ENCODE results near the gene MMP23B.

MMP23B gene

DNA sequence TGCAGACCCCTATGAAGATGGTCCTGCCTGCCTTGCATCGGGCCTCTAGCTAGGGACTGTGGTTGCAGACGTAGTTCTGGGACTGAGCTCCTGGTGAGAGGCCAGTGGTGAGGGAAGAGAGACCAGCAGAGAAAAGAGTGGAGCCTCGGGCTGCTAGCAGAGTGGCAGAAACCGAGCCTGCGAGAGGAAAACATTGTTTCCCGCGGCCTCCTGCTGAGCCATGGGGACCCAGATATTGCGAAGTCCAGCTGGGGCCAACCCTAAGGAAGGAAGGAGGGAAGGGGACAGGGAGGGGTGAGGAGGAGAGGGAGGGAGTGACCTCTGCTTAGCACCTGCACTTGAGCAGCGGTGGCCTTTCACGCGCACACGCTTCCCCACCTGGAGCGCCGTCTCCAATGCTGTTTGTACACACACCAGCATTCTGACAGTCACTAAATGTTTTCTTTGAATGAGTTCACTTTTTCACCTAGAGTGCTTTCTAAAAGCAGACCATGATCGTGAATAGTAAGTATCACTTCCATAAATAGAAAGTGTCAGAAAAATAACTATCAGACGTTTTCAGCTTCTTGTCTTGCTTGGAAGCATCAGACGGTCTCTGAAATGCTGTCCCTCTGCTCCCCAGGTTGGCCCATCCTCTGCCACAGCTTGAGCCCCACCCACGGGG lies 29.5 kb upstream of the MMP23B start:
- no peak for DNase-seq (ENCODE audit: low read depth in 1 of 2, low spot score in 1 of 2)

DNA sequence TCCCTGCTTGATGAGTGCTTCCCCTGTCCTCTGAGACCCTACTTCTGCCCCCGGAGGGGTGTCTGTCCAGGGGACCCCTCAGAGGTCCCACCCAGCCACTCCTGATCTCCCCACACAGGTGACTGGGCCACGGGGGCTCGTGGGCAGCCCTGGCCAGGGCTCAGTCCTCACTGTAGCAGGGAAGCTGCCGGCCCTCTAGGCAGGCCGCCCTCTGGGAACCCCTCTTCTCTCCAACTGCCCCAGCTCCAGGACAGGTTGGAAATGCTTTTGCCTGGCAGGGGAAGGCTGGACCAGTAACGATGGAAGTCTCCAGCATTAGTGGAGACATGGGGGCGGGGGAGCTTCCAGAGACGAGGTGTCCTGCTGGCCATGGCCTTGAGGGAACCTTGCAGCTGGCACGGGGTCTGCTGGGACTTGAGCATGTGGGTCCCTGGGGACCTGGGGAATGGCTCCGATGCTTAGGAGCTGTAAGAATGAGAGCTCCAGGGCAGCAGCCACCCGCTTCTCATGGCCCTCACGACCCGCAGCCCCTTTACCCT lies 28.9 kb upstream of the MMP23B start:
- no peak for DNase-seq (ENCODE audit: low read depth in 1 of 2, low spot score in 1 of 2)

DNA sequence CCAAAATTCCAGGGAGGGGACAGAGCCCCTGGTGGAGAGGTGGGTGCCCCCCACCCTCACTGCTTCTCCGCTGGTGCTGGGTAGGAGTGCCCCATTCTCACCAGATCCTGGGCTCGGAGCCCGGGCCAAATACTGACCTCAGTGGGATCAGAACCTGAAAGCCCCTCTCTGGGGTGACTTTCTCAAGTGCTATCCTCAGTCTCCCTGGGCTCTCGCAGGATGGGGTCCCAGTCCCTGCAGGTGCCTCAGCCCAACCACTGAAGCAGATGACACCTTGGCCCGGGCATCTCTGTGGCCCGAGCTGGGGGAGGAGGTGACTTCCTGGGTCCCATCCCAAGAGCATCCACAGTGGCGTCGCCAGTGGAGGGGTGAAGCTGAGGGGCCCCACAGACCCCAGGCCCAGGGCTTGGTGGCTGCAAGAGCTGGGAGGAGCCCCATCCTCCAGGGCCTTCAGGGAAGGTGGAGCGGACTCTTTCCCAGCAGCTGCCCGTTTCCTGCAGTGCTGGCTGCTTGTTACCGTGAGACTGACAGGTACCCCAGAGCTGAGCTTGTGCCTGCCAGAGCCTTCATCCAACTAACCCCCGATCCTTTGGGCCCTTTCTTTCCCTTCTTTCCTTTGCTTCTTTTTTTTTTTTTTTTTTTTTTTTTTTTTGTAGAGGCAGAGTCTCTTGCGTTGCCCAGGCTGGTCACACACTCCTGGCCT lies 28.2 kb upstream of the MMP23B start:
- DNase-seq (ENCODE audit: low read depth in 1 of 2, low spot score in 1 of 2): no peak

DNA sequence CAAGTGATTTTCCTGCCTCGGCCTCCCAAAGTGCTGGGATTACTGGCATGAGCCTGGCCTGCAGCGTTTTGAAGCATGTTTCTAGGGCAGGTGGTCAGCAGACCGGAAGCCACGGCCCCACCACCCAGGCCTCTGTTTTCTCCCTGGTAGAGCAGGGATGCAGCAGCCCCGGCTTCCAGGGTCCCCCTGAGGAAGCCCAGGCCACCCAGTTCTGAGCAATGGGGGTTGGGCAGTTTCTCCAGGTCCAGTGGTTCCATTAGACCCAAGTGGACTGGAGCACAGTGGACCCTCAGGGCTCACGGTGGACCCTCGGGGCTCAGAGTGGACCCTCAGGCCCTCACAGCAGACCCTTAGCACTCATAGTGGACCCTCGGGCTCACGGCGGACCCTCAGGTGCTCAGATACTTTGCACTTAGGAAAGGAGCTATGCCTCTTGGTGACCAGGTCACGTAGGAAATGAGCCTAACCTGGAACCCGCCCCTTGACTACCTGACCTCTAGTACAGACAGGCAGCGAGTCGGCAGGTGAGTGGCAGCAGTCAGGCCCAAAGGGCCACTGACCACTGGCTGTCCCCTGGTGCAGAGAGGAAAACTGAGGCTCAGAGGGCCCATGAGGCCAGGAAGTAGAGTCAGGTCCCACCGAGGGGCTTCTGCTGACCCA lies 27.5 kb upstream of the MMP23B start:
- DNase-seq (ENCODE audit: low read depth in 1 of 2, low spot score in 1 of 2): no peak

DNA sequence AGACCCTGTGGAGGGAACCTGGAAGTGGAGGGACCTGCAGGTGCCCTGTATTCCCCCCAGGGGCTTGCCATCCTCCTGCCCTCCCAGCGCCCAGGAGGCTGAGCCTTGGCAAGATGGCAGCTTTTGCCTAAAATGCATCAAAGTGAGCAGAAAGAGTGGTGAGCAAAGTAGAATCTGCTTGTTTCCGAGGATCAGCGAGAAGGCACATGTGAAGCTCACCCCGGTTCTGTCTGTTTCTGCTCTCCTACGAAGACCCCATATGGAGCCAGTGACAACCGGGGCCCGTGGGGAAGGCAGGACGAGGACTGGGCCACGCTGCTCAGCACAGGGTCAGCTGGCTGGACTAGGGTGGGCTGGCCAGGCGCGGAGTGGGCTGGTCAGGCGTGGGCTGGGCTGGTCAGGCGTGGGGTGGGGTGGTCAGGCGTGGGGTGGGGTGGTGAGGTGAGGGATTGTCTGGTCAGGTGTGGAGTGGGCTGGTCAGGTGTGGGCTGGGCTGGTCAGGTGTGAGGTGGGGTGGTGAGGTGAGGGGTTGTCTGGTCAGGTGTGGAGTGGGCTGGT lies 26.9 kb upstream of the MMP23B start:
- no peak for DNase-seq (ENCODE audit: low read depth in 1 of 2, low spot score in 1 of 2)

DNA sequence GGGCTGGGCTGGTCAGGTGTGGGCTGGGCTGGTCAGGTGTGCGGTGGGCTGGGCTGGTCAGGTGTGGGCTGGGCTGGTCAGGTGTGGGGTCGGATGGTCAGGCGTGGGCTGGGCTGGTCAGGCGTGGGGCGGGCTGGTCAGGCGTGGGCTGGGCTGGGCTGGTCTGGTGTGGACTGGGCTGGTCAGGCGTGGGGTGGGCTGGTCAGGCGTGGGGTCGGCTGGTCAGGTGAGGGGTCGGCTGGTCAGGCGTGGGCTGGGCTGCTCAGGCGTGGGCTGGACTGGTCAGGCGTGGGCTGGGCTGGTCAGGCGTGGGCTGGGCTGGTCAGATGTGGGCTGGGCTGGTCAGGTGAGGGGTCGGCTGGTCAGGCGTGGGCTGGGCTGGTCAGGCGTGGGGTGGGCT lies 26.2 kb upstream of the MMP23B start:
- DNase-seq (ENCODE audit: low read depth in 1 of 2, low spot score in 1 of 2): no peak

DNA sequence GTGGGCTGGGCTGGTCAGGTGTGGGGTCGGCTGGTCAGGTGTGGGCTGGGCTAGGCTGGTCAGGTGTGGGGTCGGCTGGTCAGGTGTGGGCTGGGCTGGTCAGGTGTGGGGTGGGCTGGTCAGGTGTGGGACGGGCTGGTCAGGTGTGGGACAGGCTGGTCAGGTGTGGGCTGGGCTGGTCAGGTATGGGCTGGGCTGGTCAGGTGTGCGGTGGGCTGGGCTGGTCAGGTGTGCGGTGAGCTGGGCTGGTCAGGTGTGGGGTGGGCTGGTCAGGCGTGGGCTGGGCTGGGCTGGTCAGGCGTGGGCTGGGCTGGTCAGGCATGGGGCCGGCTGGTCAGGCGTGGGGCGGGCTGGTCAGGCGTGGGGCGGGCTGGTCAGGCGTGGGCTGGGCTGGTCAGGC lies 25.7 kb upstream of the MMP23B start:
- DNase-seq (ENCODE audit: low read depth in 1 of 2, low spot score in 1 of 2): no peak

DNA sequence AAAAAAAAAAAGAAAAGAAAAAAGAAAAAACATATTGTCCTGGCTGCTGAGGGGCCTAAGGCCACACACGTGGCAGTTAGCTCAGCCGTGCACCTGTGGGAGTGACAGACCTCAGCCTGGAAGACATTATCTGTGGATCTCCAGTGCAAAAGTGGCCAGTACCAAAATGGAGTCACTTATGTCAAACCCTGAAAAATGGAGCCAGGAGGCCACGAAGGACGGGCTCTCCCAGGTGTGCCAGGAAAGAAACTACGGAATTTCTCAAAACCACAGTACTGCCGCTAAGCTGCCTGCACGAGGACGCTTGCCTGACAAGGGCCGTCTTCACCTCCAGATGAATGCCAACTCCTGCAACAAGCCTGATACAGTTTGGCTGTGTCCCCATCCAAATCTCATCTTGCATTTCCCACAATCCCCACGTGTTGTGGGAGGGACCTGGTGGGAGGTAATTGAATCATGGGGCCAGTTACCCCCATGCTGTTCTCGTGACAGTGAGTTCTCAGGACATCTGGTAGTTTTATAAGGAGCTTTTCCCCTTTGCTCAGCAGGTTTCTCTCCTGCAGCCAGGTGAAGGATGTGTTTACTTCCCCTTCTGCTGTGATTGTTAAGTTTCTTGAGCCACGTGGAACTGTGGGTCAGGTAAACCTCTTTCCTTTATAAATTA lies 22.0 kb upstream of the MMP23B start:
- DNase-seq (ENCODE audit: low read depth in 1 of 2, low spot score in 1 of 2): no peak

DNA sequence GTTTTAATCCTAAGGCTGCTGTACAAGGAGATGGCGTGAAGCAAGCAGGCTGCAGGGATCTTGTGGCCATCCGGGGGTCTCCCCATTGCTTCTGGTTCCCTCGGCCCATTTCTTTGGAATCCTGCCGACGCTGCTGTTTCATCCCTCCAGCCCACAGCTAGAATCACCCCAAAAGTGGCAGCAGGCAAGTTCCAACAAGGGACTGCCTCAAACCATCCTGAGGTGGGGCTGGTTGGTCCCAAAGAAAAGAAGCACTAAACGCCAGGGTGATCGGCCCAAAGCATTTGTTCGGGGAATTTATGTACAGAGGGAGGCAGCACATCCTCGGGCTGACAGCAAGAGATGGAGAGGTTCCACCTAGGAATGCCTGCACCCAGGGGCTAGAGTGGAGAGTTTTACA lies 21.2 kb upstream of the MMP23B start:
- DNase-seq (ENCODE audit: low read depth in 1 of 2, low spot score in 1 of 2): no peak

DNA sequence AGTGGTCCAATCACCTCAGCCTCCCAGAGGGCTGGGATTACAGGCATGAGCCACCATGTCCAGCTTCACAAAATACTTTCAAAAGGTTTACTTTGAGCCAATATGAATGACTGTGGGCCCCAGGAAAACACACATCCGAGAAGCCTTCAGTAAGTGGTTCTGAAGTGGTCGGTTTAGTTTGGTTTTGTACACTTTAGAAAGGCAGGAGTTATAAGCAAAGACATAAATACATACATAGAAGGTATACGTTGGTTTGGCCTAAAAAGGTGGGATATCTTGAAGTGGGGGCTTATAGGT lies 19.9 kb upstream of the MMP23B start:
- DNase-seq (ENCODE audit: low read depth in 1 of 2, low spot score in 1 of 2): no peak

DNA sequence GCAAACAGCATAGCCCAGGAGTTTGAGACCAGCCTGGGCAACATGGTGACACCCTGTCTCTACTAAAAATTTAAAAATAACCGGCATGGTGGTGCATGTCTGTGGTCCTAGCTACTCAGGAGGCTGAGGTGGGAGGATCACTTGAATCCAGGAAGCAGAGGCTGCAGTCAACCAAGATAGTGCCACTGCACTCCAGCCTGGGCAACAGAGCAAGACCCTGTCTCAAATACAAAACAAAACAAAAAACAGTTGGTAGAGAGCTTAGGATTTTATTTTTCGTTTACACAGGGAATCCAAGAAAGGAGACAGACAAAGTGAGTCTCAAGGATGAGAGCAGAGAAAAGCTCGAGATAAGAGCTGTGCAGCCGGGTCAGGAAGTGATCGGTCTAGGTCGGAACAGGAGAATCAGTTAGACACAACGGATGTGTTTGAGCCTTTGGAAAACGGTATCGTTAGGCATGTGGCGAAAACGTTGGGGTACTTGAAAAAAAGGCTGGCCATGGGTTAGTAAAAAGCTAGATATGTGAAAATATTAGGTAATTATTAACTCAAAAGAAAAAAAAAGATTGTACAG lies 18.4 kb upstream of the MMP23B start:
- DNase-seq (ENCODE audit: low read depth in 1 of 2, low spot score in 1 of 2): no peak

DNA sequence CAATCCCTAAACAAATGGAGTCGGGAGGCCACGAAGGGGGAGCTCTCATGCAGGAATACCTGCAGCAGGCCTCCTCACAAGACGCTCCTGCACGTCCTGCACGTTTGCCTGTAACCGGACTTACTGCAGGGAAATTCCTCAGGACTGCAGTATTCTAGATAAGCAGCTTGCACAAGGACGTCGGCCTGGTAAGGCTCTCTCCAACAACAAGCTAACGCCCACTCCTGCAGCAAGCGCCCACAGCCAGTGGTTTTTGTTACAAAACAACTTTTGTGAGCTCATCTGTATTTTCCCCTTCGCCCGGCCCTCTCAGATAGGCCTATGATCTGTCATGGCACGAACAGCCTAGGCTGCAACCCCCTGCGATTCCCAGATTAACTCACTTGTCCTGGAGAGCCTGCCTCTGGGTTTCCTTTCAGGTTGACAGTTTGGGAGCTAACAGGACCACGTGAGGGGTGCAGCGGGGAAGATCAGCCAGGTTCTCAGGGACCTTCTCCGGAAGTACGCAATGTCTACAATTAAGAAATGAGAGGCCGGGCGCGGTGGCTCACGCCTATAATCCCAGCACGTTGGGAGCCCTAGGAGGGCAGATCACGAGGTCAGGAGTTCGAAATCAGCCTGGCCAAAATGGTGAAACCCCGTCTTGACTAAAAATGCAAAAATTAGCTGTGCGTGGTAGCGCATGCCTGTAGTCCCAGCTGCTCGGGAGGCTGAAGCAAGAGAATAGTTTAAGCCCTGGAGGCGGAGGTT lies 17.6 kb upstream of the MMP23B start:
- peak in 1 of 2 donors; percentile 38 for DNase-seq (ENCODE audit: low read depth in 1 of 2, low spot score in 1 of 2)

DNA sequence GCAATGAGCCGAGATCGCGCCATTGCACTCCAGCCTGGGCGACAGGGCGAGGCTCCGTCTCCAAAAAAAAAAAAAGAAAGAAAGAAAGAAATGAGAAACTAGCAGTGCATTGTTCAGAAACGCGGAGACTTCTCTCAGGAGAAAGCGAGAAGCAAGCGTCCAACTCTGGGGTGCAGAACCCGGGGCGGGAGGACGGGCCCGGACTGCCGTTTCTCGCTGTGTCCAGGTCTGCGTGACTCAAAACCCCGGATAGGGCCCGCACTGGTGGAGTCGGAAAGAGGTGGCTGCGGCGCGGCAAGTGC lies 17.1 kb upstream of the MMP23B start:
- no peak for DNase-seq (ENCODE audit: low read depth in 1 of 2, low spot score in 1 of 2)

DNA sequence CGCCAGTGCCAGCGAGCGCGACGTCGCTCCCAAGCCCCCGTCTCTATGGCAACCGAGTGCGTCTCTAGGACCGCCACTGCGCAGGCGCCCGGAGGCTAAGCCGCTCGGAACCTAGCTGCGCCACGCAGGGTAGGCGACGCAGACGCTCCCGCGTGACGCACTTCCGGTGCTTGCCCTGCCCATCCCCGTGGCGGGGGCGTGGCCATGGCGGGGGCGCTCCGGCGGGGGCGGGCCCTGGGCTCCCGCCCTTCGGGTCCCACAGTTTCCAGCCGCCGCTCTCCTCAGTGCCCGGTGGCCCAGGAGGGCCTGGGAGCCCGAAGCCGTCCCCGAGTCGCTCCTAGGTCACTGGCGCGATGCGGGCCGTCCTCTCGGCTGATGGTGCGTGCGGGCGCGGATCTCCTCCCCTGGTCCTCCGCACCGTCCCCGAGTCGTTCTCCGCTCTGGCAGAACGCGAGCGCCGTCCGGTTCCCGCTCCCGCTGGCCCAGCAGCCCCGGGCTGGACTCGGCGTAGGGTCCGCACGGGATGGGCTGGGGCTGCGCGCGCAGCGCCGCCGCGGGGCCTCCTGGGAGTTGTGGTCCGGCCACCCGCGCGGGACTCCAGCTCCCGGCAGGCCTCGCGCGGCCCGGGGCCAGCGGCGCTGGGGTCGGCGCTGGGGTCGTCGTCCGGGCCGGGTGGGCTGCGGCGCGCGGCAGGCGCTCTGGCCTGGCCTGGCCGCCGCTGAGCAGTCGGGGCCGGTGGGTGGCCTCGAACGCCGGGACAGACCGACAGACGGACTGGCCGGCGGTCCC lies 16.5 kb upstream of the MMP23B start, which contains the start of gene MIB2:
TSS of gene MIB2 (plus strand) at position 245 of the 789 bp plus-strand sequence. CDS start 7,953 bp downstream, outside the sequence.
- peak; percentile 98 for DNase-seq (ENCODE audit: low read depth in 1 of 2, low spot score in 1 of 2)

DNA sequence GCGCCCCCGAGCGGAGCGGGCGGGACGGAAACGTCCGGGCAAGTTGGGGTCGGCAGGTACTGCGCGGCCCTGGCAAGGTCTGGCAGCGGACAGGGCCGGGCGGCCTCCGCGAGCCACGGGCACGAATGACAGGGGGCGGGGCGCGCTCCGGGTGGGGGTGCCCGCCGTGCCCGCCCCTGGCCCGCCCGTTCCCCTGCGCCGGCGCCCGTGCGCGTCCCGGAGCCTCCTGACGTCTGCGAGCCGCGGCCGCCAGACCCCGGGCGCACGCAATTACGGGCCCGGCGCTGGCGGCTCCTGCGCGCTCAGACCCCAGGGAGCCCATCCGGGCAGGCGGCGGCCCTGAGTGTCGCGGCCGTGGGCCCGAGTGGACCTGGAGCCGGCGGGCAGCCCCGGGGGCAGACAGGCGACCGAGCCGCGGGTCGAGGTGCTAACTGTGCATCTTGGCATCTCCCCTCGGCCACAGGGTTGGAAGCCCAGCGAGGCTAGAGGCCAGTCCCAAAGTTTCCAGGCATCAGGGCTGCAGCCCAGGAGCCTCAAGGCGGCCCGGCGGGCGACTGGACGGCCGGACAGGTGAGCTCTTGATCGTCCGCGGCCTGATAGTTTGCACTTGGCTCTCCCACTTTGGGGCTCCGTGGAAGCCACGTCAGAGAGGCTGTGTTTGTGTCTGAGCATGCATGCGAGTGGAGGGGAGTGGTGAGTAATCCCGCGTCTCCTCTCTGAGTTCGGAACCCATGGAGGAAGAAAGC lies 15.8 kb upstream of the MMP23B start:
- DNase-seq (ENCODE audit: low read depth in 1 of 2, low spot score in 1 of 2): no peak

DNA sequence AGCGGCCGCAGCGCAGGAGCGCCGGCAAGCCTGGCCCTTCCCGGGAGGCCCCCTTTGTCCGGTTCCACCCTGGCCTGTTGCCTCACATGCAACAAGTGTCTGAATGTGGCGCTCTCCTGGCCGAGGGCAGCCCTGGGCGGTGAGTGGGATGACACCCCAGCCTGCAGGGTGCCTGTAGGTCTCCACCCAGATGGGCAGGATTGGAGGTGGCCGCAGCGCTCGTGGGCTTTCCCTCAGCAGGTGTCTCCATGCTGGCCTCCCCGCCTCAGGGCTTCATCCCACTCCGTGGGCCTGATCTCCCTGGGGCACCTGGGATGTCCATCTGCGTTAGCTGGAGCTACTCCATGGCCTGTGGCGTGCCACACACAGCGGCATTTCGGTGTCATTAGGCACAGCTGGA lies 15.1 kb upstream of the MMP23B start:
- DNase-seq (ENCODE audit: low read depth in 1 of 2, low spot score in 1 of 2): no peak

DNA sequence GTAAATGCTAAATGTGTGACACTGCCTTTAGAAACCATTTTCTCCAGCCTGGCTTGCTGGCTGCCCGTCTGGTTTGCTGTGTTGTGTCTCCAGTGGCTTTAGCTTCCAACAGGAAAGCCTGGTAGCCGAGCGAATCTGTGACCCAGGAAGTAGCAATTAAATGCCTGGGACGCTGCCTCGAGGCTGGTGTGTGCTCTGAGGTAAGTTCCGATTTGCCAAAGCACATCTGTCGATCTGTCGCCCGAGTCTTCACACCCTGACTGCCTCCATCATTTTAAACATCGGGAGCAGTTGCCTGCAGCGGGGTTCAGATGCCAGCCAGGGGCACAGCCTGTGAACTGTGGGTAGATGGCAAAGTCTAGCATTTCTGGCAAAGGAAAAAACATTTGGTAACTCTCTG lies 14.5 kb upstream of the MMP23B start:
- DNase-seq (ENCODE audit: low read depth in 1 of 2, low spot score in 1 of 2): no peak

DNA sequence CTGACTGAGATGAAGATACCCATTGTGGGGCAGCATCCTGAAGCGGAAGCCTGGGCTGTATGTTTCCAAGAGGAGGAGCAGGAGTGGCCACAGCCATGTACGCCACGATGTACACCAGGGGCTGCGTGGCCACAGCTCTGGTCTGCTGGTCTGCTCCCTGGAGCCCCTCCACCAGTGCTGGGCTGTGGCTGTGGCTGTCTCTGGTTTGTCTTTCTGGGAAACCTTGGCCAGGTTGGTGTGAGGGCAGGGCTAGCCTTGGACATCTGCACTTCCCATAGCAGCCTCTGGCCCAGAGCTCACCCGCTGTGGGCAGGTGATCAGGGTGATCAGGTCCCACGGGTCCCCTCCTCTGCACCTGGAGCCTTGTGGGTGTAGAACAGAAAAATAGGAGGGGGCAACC lies 14.0 kb upstream of the MMP23B start:
- no peak for DNase-seq (ENCODE audit: low read depth in 1 of 2, low spot score in 1 of 2)

DNA sequence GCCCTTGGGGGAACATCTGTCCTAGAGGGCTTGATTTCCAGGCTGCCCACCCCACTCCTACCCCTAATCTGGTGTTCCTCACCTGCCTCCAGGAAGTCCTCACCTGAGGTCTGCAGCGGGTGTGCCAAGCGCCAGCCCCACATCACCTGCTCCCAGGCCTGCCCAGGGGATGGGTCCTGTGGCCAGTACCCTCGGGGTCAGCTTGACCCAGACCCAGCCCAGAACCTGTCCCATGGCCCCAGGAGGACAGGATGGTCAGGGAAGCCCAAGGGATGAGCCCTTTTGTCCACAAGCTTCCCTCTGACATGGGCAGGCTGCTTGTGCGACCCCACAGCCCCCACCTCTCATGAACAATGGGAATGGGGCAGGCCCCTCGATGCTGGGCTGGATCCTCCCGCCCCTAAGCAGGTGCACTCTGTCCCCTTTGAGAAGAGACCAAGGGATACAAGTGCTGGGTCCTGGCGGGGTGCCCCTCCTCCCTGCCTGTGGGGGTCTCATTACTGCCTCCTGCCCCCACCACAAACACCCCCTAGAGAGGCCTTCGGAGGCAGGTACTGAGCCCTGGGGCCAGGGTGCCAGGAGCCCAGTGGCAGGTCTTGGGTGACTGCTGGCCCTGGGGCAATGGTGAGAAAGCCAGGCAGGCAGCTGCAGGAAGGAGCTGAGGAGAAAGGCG lies 13.4 kb upstream of the MMP23B start:
- no peak for DNase-seq (ENCODE audit: low read depth in 1 of 2, low spot score in 1 of 2)
